GM21737 (cell line): ENCODE results near the gene PIP5K1B.

Experiments
- ATAC-seq: cut with Tn5 transposase; IDR thresholded peaks from one replicate; pipeline ENCODE4 v1.9.1; 2021; ENCODE audit warnings: mild to moderate bottlenecking, moderate library complexity; ENCODE audit not compliant: unreplicated experiment

The PIP5K1B gene

GRCh38 chr9:69012696-69013381, 307.8 kb downstream of the PIP5K1B start:
- ATAC-seq: no peak

GRCh38 chr9:69013382-69013727, 308.3 kb downstream of the PIP5K1B start:
- ATAC-seq: no peak

GRCh38 chr9:69014013-69014412, 309.0 kb downstream of the PIP5K1B start, which contains the start of gene PRKACG:
TSS of gene PRKACG (minus strand) at chr9:69014113. CDS start at chr9:69014092, 21 bp downstream.
- no peak for ATAC-seq

GRCh38 chr9:69016191-69017096, 311.4 kb downstream of the PIP5K1B start:
- ATAC-seq: no peak

- no peak for ATAC-seq
Observed at GRCh38 chr9:69018737-69019136, 313.7 kb downstream of the PIP5K1B start.

GRCh38 chr9:69019808-69020207, 314.8 kb downstream of the PIP5K1B start:
- no peak for ATAC-seq

- no peak for ATAC-seq
Observed at GRCh38 chr9:69020301-69021145, 315.5 kb downstream of the PIP5K1B start.

GRCh38 chr9:69023650-69024049, 318.6 kb downstream of the PIP5K1B start:
- ATAC-seq: no peak

- ATAC-seq: peak; percentile 52
Observed at GRCh38 chr9:69027355-69028097, 322.5 kb downstream of the PIP5K1B start.

GRCh38 chr9:69028754-69029153, 323.7 kb downstream of the PIP5K1B start:
- no peak for ATAC-seq

- no peak for ATAC-seq
Observed at GRCh38 chr9:69029535-69029934, 324.5 kb downstream of the PIP5K1B start.

- ATAC-seq: no peak
Observed at GRCh38 chr9:69030851-69031645, 326.0 kb downstream of the PIP5K1B start.

GRCh38 chr9:69034071-69034470, 329.0 kb downstream of the PIP5K1B start:
- no peak for ATAC-seq

- peak; percentile 91 for ATAC-seq
Observed at GRCh38 chr9:69035438-69036308, 330.6 kb downstream of the PIP5K1B start, which contains the start of gene FXN. TSS of gene FXN (plus strand) at chr9:69035752. CDS start at chr9:69035783, 31 bp downstream.

GRCh38 chr9:69036309-69036708, 331.3 kb downstream of the PIP5K1B start:
- ATAC-seq: no peak

GRCh38 chr9:69036799-69037198, 331.8 kb downstream of the PIP5K1B start:
- no peak for ATAC-seq

- no peak for ATAC-seq
Observed at GRCh38 chr9:69040646-69041045, 335.6 kb downstream of the PIP5K1B start.
